B cell (primary cell): ENCODE data around the gene PRPF19.

Experiments
- CTCF ChIP-seq: fragments of 200-600 bp; IDR thresholded peaks from one replicate; pipeline ENCODE4 v1.8.0; 2022; ENCODE audit warnings: antibody characterized with exemption, mild to moderate bottlenecking
- EZH2 ChIP-seq: IDR thresholded peaks from 2 replicates; pipeline ENCODE4 v1.6.1; 2012; ENCODE audit warnings: borderline replicate concordance, low read depth, mild to moderate bottlenecking, moderate library complexity, low read length; ENCODE audit not compliant: insufficient read depth, poor library complexity, severe bottlenecking

DNA sequence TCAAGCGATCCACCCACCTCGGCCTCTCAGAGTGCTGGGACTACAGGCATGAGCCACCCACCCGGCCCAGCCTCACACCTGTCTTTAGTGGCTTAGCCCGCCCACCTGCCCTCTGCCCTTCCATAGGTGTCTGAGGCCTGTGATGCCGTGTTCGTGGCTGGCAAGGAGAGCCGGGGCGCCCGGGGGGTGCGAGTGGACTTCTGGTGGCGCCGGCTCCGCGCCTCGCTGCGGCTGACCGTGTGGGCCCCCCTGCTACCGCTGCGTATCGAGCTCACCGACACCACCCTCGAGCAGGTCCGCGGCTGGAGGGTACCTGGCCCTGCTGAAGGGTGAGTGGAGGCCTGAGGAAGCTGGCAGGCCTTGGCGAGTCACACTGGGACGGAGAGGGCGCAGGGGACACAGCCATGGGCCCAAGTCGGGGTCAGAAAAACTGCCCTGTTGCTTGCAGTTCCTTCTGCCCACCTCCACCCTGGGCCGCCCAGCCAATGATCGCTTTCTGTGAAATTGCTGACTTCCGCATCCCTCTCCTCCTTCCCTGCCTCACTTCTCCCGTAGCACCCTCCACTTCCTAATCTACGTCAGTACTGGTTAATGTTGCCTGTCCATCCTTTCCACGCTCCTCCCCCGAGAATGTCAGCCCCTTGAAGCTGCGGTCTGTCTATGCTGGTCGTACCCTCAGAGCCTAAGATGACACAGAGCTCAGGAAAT lies 27.2 kb upstream of the PRPF19 start:
- TF ChIP-seq EZH2 = no peak
- no peak for TF ChIP-seq CTCF
